ENCODE results near the gene COQ8B.

COQ8B gene

DNA sequence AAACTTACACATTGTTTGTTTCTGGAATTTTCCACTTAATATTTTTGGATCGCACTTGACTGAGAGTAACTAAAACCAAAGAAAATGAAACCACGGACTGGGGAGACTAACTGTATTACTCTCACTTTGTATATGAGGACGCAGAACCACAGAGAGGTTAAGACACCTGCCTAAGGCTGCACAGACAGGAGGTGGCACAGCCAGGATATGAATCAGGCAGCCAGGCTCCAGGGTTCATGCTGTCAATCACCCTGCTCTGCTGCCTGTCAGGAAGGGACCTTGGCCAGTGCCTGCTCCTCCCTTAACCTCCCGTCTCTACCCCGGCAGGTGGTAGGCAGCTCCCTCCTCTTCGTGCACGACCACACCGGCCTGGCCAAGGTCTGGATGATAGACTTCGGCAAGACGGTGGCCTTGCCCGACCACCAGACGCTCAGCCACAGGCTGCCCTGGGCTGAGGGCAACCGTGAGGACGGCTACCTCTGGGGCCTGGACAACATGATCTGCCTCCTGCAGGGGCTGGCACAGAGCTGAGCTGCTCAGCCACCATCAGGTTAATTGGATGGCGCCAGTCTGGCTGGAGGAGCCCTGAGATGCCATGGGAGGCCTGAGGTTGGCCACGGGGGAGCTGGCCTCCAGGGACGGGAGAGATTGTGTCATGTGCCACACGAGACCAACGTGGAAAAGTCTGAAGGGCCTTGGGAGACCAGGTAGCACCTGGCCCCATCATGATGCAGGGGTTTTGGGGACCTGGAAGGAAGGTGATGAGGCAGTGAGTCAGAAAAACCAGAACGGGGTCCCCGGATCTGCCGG is 22.5 kb upstream of the COQ8B start:
- Histone ChIP-seq H2BK12ac (ENCODE audit: low read length) (no peak overlapping the region), H3K27ac (replicated peaks; ENCODE audit: low read length) (no peak overlapping the region), H3K23ac (ENCODE audit: low read depth, low read length, poor library complexity) (peak overlapping the region; percentile 73), H3K79me1 (ENCODE audit: low read depth, low read length) (peaks cover 3% of the 10 kb centered on the region), H4K91ac (ENCODE audit: low read depth, low read length, poor library complexity) (no peak overlapping the region), H4K8ac (ENCODE audit: low read depth, low read length) (peak overlapping the region; percentile 65), H3K4me1 (ENCODE audit: control insufficient read depth in 2 of 2, insufficient read depth in 1 of 2, low read depth in 1 of 2, low read length in 2 of 2) (no peaks in the 10 kb centered on the region), H3K4me3 (ENCODE audit: low read length in 2 of 2) (no peak overlapping the region), H2BK15ac (ENCODE audit: low read length) (peak overlapping the region; percentile 11), H3K4me2 (ENCODE audit: insufficient read depth, low read length, poor library complexity, severe bottlenecking) (no peak overlapping the region), H3K9me3 (replicated peaks in 1 of 2; ENCODE audit: control insufficient read depth in 2 of 2, insufficient read depth in 1 of 2, low read depth in 1 of 2, low read length in 2 of 2) (peaks cover 0 to 1% of the 10 kb centered on the region in 2 donors), H3K36me3 (replicated peaks in 1 of 2; ENCODE audit: control insufficient read depth in 2 of 2, insufficient read depth in 2 of 2, low read length in 2 of 2) (peaks cover 36 to 77% of the 10 kb centered on the region in 2 donors), H2AK5ac (ENCODE audit: low read depth, low read length) (no peak overlapping the region), H3K18ac (ENCODE audit: low read length) (no peak overlapping the region), H2BK5ac (ENCODE audit: low read length) (peak overlapping the region; percentile 87), H3K14ac (ENCODE audit: low read length) (no peak overlapping the region), H3K27me3 (ENCODE audit: control insufficient read depth in 3 of 3, insufficient read depth in 3 of 3, low read depth in 1 of 3, low read length in 3 of 3) (no peaks in the 10 kb centered on the region), H3K4ac (ENCODE audit: low read length) (peak overlapping the region; percentile 11), H2BK120ac (ENCODE audit: low read depth, low read length) (no peak overlapping the region), H3K9ac (ENCODE audit: low read depth, low read length, poor library complexity) (peak overlapping the region; percentile 60), H2AFZ (ENCODE audit: low read length) (no peak overlapping the region)
- no CpG with 5 or more reads among the region's 22 CpGs for WGBS, 2 donors (ENCODE audit: extremely low coverage in 2 of 2, insufficient read length in 2 of 2, insufficient replicate concordance in 1 of 2)
- no peak for DNase-seq (ENCODE audit: low spot score)

DNA sequence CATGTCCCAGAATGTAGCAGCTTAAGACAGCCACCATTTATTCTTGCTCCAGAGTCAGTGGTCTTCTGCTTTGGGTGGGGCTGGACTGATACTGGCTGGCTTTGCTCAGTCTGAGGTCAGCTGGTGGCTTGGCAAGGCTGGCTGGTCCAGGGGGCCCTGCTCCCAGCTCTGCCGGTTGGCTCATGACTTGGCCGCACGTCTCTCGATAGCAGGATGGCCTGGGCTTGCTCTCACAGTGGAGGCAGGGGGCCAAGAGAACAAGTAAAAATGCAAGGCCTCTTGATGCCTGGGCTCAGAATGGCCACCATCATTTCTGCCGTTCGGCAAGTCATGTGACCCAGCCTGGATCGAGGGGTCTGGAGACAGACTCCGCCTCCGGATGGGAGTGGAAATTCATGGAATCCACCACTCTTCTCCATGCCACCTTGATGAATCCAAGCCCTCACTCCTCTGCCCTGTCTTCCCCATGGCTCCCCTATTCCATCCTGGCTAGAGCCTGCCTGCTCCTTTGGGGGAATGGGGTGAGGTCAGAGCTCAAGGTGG is 20.5 kb upstream of the COQ8B start:
- Histone ChIP-seq H3K36me3 (replicated peaks in 1 of 2; ENCODE audit: control insufficient read depth in 2 of 2, insufficient read depth in 2 of 2, low read length in 2 of 2) (peaks cover 39 to 83% of the 10 kb centered on the region in 2 donors), H3K4me2 (ENCODE audit: insufficient read depth, low read length, poor library complexity, severe bottlenecking) (no peak overlapping the region), H3K9ac (ENCODE audit: low read depth, low read length, poor library complexity) (no peak overlapping the region), H2BK5ac (ENCODE audit: low read length) (no peak overlapping the region), H3K27ac (replicated peaks; ENCODE audit: low read length) (no peak overlapping the region), H3K23ac (ENCODE audit: low read depth, low read length, poor library complexity) (no peak overlapping the region), H2BK12ac (ENCODE audit: low read length) (no peak overlapping the region), H4K8ac (ENCODE audit: low read depth, low read length) (no peak overlapping the region), H3K27me3 (ENCODE audit: control insufficient read depth in 3 of 3, insufficient read depth in 3 of 3, low read depth in 1 of 3, low read length in 3 of 3) (no peaks in the 10 kb centered on the region), H3K4me3 (ENCODE audit: low read length in 2 of 2) (no peak overlapping the region), H2BK120ac (ENCODE audit: low read depth, low read length) (no peak overlapping the region), H3K14ac (ENCODE audit: low read length) (no peak overlapping the region), H2AFZ (ENCODE audit: low read length) (no peak overlapping the region), H3K4me1 (ENCODE audit: control insufficient read depth in 2 of 2, insufficient read depth in 1 of 2, low read depth in 1 of 2, low read length in 2 of 2) (no peaks in the 10 kb centered on the region), H3K4ac (ENCODE audit: low read length) (no peak overlapping the region), H2BK15ac (ENCODE audit: low read length) (no peak overlapping the region), H2AK5ac (ENCODE audit: low read depth, low read length) (no peak overlapping the region), H3K79me1 (ENCODE audit: low read depth, low read length) (peaks cover 3% of the 10 kb centered on the region), H3K18ac (ENCODE audit: low read length) (no peak overlapping the region), H3K9me3 (replicated peaks in 1 of 2; ENCODE audit: control insufficient read depth in 2 of 2, insufficient read depth in 1 of 2, low read depth in 1 of 2, low read length in 2 of 2) (peaks cover 0 to 1% of the 10 kb centered on the region in 2 donors), H4K91ac (ENCODE audit: low read depth, low read length, poor library complexity) (no peak overlapping the region)
- no peak for DNase-seq (ENCODE audit: low spot score)
- no CpG with 5 or more reads among the region's 9 CpGs for WGBS, 2 donors (ENCODE audit: extremely low coverage in 2 of 2, insufficient read length in 2 of 2, insufficient replicate concordance in 1 of 2)

DNA sequence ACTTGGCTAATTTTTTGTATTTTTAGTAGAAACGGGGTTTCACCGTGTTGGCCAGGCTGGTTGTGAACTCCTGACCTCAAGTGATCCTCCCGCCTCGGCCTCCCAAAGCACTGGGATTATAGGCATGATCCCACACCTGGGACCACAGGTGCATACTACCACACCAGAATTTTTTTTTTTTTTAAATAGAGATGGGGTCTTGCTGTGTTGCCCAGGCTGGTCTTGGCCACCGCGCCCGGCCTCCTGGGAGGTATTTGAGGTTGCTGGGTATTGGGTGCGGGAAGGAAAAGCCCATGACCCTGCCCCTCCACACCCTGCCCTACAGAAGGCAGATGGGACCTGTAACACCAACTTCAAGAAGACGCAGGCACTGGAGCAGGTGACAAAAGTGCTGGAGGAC is 20.0 kb upstream of the COQ8B start:
- Histone ChIP-seq H3K36me3 (replicated peaks in 1 of 2; ENCODE audit: control insufficient read depth in 2 of 2, insufficient read depth in 2 of 2, low read length in 2 of 2) (peaks cover 38 to 82% of the 10 kb centered on the region in 2 donors), H2AK5ac (ENCODE audit: low read depth, low read length) (no peak overlapping the region), H2BK15ac (ENCODE audit: low read length) (no peak overlapping the region), H3K27ac (replicated peaks; ENCODE audit: low read length) (no peak overlapping the region), H3K23ac (ENCODE audit: low read depth, low read length, poor library complexity) (no peak overlapping the region), H4K8ac (ENCODE audit: low read depth, low read length) (no peak overlapping the region), H3K4me1 (ENCODE audit: control insufficient read depth in 2 of 2, insufficient read depth in 1 of 2, low read depth in 1 of 2, low read length in 2 of 2) (no peaks in the 10 kb centered on the region), H3K9me3 (replicated peaks in 1 of 2; ENCODE audit: control insufficient read depth in 2 of 2, insufficient read depth in 1 of 2, low read depth in 1 of 2, low read length in 2 of 2) (peaks cover 0 to 1% of the 10 kb centered on the region in 2 donors), H2BK5ac (ENCODE audit: low read length) (no peak overlapping the region), H3K9ac (ENCODE audit: low read depth, low read length, poor library complexity) (no peak overlapping the region), H3K18ac (ENCODE audit: low read length) (no peak overlapping the region), H4K91ac (ENCODE audit: low read depth, low read length, poor library complexity) (no peak overlapping the region), H2BK120ac (ENCODE audit: low read depth, low read length) (no peak overlapping the region), H3K4me3 (ENCODE audit: low read length in 2 of 2) (no peak overlapping the region), H2AFZ (ENCODE audit: low read length) (no peak overlapping the region), H3K27me3 (ENCODE audit: control insufficient read depth in 3 of 3, insufficient read depth in 3 of 3, low read depth in 1 of 3, low read length in 3 of 3) (no peaks in the 10 kb centered on the region), H2BK12ac (ENCODE audit: low read length) (no peak overlapping the region), H3K4me2 (ENCODE audit: insufficient read depth, low read length, poor library complexity, severe bottlenecking) (no peak overlapping the region), H3K79me1 (ENCODE audit: low read depth, low read length) (peaks cover 3% of the 10 kb centered on the region), H3K4ac (ENCODE audit: low read length) (no peak overlapping the region), H3K14ac (ENCODE audit: low read length) (no peak overlapping the region)
- no peak for DNase-seq (ENCODE audit: low spot score)
- WGBS, 2 donors (ENCODE audit: extremely low coverage in 2 of 2, insufficient read length in 2 of 2, insufficient replicate concordance in 1 of 2), result no CpG with 5 or more reads among the region's 9 CpGs

DNA sequence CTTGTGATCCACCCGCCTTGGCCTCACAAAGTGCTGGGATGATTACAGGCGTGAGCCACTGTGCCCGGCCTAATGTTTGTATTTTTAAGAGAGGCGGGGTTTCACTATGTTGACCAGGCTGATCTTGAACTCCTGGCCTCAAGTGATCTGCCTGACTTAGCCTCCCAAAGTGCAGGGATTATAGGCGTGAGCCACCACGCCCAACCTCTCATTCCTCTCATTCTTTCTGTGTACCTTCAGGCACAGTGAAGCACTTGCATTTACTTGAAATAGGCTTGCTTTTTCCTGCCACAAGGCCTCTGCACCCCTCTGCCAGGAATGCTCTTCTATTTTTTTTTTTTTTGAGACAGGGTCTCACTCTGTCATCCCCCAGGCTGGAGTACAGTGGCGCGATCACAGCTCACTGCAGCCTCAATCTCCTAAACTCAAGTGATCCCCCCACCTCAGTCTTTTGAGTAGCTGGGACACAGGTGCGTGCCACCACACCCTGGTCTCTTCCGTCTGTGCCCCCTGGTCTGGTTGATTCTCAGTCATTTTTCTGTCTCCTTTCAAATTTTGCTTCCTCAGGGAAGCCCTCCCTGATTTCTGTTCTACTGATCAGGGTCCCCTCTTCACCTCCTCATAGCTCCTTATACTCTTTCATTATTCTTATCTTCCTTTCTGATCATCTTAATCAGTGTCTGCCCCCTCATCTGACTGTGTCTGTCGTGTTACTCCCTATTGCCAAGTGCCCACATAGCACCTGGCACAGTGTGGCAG is 18.5 kb upstream of the COQ8B start:
- Histone ChIP-seq H3K9me3 (replicated peaks in 1 of 2; ENCODE audit: control insufficient read depth in 2 of 2, insufficient read depth in 1 of 2, low read depth in 1 of 2, low read length in 2 of 2) (no peaks in the 10 kb centered on the region), H3K36me3 (replicated peaks in 1 of 2; ENCODE audit: control insufficient read depth in 2 of 2, insufficient read depth in 2 of 2, low read length in 2 of 2) (peaks cover 44 to 86% of the 10 kb centered on the region in 2 donors), H2BK15ac (ENCODE audit: low read length) (no peak overlapping the region), H4K91ac (ENCODE audit: low read depth, low read length, poor library complexity) (no peak overlapping the region), H3K4me1 (ENCODE audit: control insufficient read depth in 2 of 2, insufficient read depth in 1 of 2, low read depth in 1 of 2, low read length in 2 of 2) (no peaks in the 10 kb centered on the region), H3K18ac (ENCODE audit: low read length) (no peak overlapping the region), H3K4me2 (ENCODE audit: insufficient read depth, low read length, poor library complexity, severe bottlenecking) (no peak overlapping the region), H3K27me3 (ENCODE audit: control insufficient read depth in 3 of 3, insufficient read depth in 3 of 3, low read depth in 1 of 3, low read length in 3 of 3) (no peaks in the 10 kb centered on the region), H2BK120ac (ENCODE audit: low read depth, low read length) (no peak overlapping the region), H2BK5ac (ENCODE audit: low read length) (no peak overlapping the region), H3K4ac (ENCODE audit: low read length) (no peak overlapping the region), H2AFZ (ENCODE audit: low read length) (no peak overlapping the region), H2AK5ac (ENCODE audit: low read depth, low read length) (no peak overlapping the region), H4K8ac (ENCODE audit: low read depth, low read length) (no peak overlapping the region), H3K23ac (ENCODE audit: low read depth, low read length, poor library complexity) (no peak overlapping the region), H3K27ac (replicated peaks; ENCODE audit: low read length) (no peak overlapping the region), H3K9ac (ENCODE audit: low read depth, low read length, poor library complexity) (no peak overlapping the region), H3K79me1 (ENCODE audit: low read depth, low read length) (peaks cover 3% of the 10 kb centered on the region), H3K14ac (ENCODE audit: low read length) (no peak overlapping the region), H3K4me3 (ENCODE audit: low read length in 2 of 2) (no peak overlapping the region), H2BK12ac (ENCODE audit: low read length) (no peak overlapping the region)
- no peak for DNase-seq (ENCODE audit: low spot score)
- WGBS, 2 donors (ENCODE audit: extremely low coverage in 2 of 2, insufficient read length in 2 of 2, insufficient replicate concordance in 1 of 2), result no CpG with 5 or more reads among the region's 11 CpGs

Measured in neuronal stem cell (in vitro differentiated cells).